Measurements from ENCODE around the gene SHC3.

GRCh38 chr9:88983865-88984542 lies 194.6 kb downstream of the SHC3 start:
- TF ChIP-seq CTCF (IDR thresholded peaks at IDR 0.05; ENCODE audit: low read depth, low read length) (no peak), POLR2A (IDR thresholded peaks at IDR 0.05; ENCODE audit: extremely low read depth, insufficient read length) (no peak)

Measured in NB4 (cell line).